ENCODE results near the gene PLTP. TPM values are rescaled to one million over a fixed set of nuclear protein-coding genes. Genes with fewer than 3 reads are reported as not detected.

The PLTP gene
- total RNA-seq, 1 donor from 2014 or later: 48.5 TPM

GRCh38 chr20:45926731-45927070 is 14.7 kb upstream of the PLTP start:
- Mint-ChIP-seq H3K27me3 (ENCODE audit: low read depth) (no peaks in the 10 kb centered on the region), H3K9me3 (ENCODE audit: low read depth) (no peaks in the 10 kb centered on the region), H3K36me3 (ENCODE audit: low read depth) (no peaks in the 10 kb centered on the region), H3K4me1 (ENCODE audit: low read depth) (peaks cover 17% of the 10 kb centered on the region), H3K27ac (ENCODE audit: unreplicated experiment) (no peak overlapping the region), H3K4me3 (ENCODE audit: unreplicated experiment) (no peak overlapping the region)
- no peak for TF ChIP-seq CTCF (IDR thresholded peaks at IDR 0.05)
- DNase-seq (ENCODE audit: low spot score): no peak

GRCh38 chr20:45925821-45926506 is 14.0 kb upstream of the PLTP start:
- Mint-ChIP-seq H3K27ac (ENCODE audit: unreplicated experiment) (no peak overlapping the region), H3K36me3 (ENCODE audit: low read depth) (no peaks in the 10 kb centered on the region), H3K4me1 (ENCODE audit: low read depth) (peaks cover 23% of the 10 kb centered on the region), H3K9me3 (ENCODE audit: low read depth) (no peaks in the 10 kb centered on the region), H3K4me3 (ENCODE audit: unreplicated experiment) (no peak overlapping the region), H3K27me3 (ENCODE audit: low read depth) (no peaks in the 10 kb centered on the region)
- no peak for DNase-seq (ENCODE audit: low spot score)
- TF ChIP-seq CTCF (IDR thresholded peaks at IDR 0.05): no peak

GRCh38 chr20:45924391-45925261 is 12.7 kb upstream of the PLTP start:
- no peak for DNase-seq (ENCODE audit: low spot score)
- peak overlapping the region; percentile 1 for H3K4me3 Mint-ChIP-seq (ENCODE audit: unreplicated experiment)
- no peaks in the 10 kb centered on the region for H3K36me3 Mint-ChIP-seq (ENCODE audit: low read depth)
- no peaks in the 10 kb centered on the region for H3K27me3 Mint-ChIP-seq (ENCODE audit: low read depth)
- no peaks in the 10 kb centered on the region for H3K9me3 Mint-ChIP-seq (ENCODE audit: low read depth)
- H3K4me1 Mint-ChIP-seq (ENCODE audit: low read depth): peaks cover 36% of the 10 kb centered on the region
- H3K27ac Mint-ChIP-seq (ENCODE audit: unreplicated experiment): peak overlapping the region; percentile 86
- no peak for TF ChIP-seq CTCF (IDR thresholded peaks at IDR 0.05)

GRCh38 chr20:45921337-45922189 is 9.6 kb upstream of the PLTP start:
- H3K4me1 Mint-ChIP-seq (ENCODE audit: low read depth): peaks cover 53% of the 10 kb centered on the region
- no peaks in the 10 kb centered on the region for H3K36me3 Mint-ChIP-seq (ENCODE audit: low read depth)
- no peak for TF ChIP-seq CTCF (IDR thresholded peaks at IDR 0.05)
- H3K4me3 Mint-ChIP-seq (ENCODE audit: unreplicated experiment): no peak overlapping the region
- no peaks in the 10 kb centered on the region for H3K27me3 Mint-ChIP-seq (ENCODE audit: low read depth)
- no peak for DNase-seq (ENCODE audit: low spot score)
- H3K9me3 Mint-ChIP-seq (ENCODE audit: low read depth): no peaks in the 10 kb centered on the region
- no peak overlapping the region for H3K27ac Mint-ChIP-seq (ENCODE audit: unreplicated experiment)
